ENCODE data around the gene GRAMD4.

Gene GRAMD4

GRCh38 chr22:46696614-46697013, 76.4 kb downstream of the GRAMD4 start:
- Mint-ChIP-seq H3K36me3 (peaks cover 77% of the 10 kb centered on the region), H3K27ac (no peak overlapping the region), H3K4me3 (no peak overlapping the region), H3K27me3 (no peaks in the 10 kb centered on the region), H3K9me3 (no peaks in the 10 kb centered on the region), H3K4me1 (no peaks in the 10 kb centered on the region)
- no peak for ATAC-seq

GRCh38 chr22:46697811-46698515, 77.8 kb downstream of the GRAMD4 start:
- no peak for ATAC-seq
- H3K9me3 Mint-ChIP-seq: no peaks in the 10 kb centered on the region
- no peaks in the 10 kb centered on the region for H3K27me3 Mint-ChIP-seq
- H3K36me3 Mint-ChIP-seq: peaks cover 74% of the 10 kb centered on the region
- no peak overlapping the region for H3K4me3 Mint-ChIP-seq
- H3K4me1 Mint-ChIP-seq: no peaks in the 10 kb centered on the region
- no peak overlapping the region for H3K27ac Mint-ChIP-seq

GRCh38 chr22:46699091-46699490, 78.9 kb downstream of the GRAMD4 start:
- H3K36me3 Mint-ChIP-seq: peaks cover 81% of the 10 kb centered on the region
- no peaks in the 10 kb centered on the region for H3K27me3 Mint-ChIP-seq
- no peak overlapping the region for H3K4me3 Mint-ChIP-seq
- no peaks in the 10 kb centered on the region for H3K9me3 Mint-ChIP-seq
- H3K27ac Mint-ChIP-seq: no peak overlapping the region
- H3K4me1 Mint-ChIP-seq: no peaks in the 10 kb centered on the region
- ATAC-seq: no peak

GRCh38 chr22:46701262-46701661, 81.1 kb downstream of the GRAMD4 start:
- Mint-ChIP-seq H3K9me3 (no peaks in the 10 kb centered on the region), H3K4me3 (no peak overlapping the region), H3K36me3 (peaks cover 82% of the 10 kb centered on the region), H3K27ac (no peak overlapping the region), H3K27me3 (no peaks in the 10 kb centered on the region), H3K4me1 (no peaks in the 10 kb centered on the region)
- ATAC-seq: no peak

- Mint-ChIP-seq H3K27me3 (no peaks in the 10 kb centered on the region), H3K9me3 (no peaks in the 10 kb centered on the region), H3K36me3 (peaks cover 86% of the 10 kb centered on the region), H3K27ac (no peak overlapping the region), H3K4me3 (no peak overlapping the region), H3K4me1 (no peaks in the 10 kb centered on the region)
- ATAC-seq: no peak
These were observed 83.2 kb downstream of the GRAMD4 start for GRCh38 chr22:46703171-46703995.

GRCh38 chr22:46703996-46704370, 83.8 kb downstream of the GRAMD4 start:
- H3K36me3 Mint-ChIP-seq: peaks cover 87% of the 10 kb centered on the region
- H3K27ac Mint-ChIP-seq: no peak overlapping the region
- H3K9me3 Mint-ChIP-seq: no peaks in the 10 kb centered on the region
- no peak overlapping the region for H3K4me3 Mint-ChIP-seq
- no peaks in the 10 kb centered on the region for H3K4me1 Mint-ChIP-seq
- H3K27me3 Mint-ChIP-seq: no peaks in the 10 kb centered on the region
- ATAC-seq: no peak

GRCh38 chr22:46706060-46706459, 85.9 kb downstream of the GRAMD4 start:
- Mint-ChIP-seq H3K27ac (no peak overlapping the region), H3K27me3 (no peaks in the 10 kb centered on the region), H3K9me3 (no peaks in the 10 kb centered on the region), H3K4me1 (no peaks in the 10 kb centered on the region), H3K4me3 (no peak overlapping the region), H3K36me3 (peaks cover 90% of the 10 kb centered on the region)
- no peak for ATAC-seq

- Mint-ChIP-seq H3K9me3 (no peaks in the 10 kb centered on the region), H3K36me3 (peaks cover 91% of the 10 kb centered on the region), H3K27ac (no peak overlapping the region), H3K4me3 (no peak overlapping the region), H3K4me1 (no peaks in the 10 kb centered on the region), H3K27me3 (no peaks in the 10 kb centered on the region)
- ATAC-seq: no peak
These were observed 87.1 kb downstream of the GRAMD4 start for GRCh38 chr22:46707305-46707704.

- Mint-ChIP-seq H3K4me3 (no peak overlapping the region), H3K27me3 (no peaks in the 10 kb centered on the region), H3K4me1 (no peaks in the 10 kb centered on the region), H3K27ac (no peak overlapping the region), H3K9me3 (no peaks in the 10 kb centered on the region), H3K36me3 (peaks cover 91% of the 10 kb centered on the region)
- no peak for ATAC-seq
These were observed 87.8 kb downstream of the GRAMD4 start for GRCh38 chr22:46707827-46708570.

- Mint-ChIP-seq H3K4me3 (no peak overlapping the region), H3K27me3 (no peaks in the 10 kb centered on the region), H3K9me3 (no peaks in the 10 kb centered on the region), H3K27ac (no peak overlapping the region), H3K36me3 (peaks cover 91% of the 10 kb centered on the region), H3K4me1 (no peaks in the 10 kb centered on the region)
- ATAC-seq: no peak
These were observed 88.7 kb downstream of the GRAMD4 start for GRCh38 chr22:46708766-46709330.

- Mint-ChIP-seq H3K4me1 (no peaks in the 10 kb centered on the region), H3K36me3 (peaks cover 83% of the 10 kb centered on the region), H3K27me3 (no peaks in the 10 kb centered on the region), H3K27ac (no peak overlapping the region), H3K9me3 (no peaks in the 10 kb centered on the region), H3K4me3 (no peak overlapping the region)
- no peak for ATAC-seq
These were observed 90.6 kb downstream of the GRAMD4 start for GRCh38 chr22:46710806-46711205.

- Mint-ChIP-seq H3K36me3 (peaks cover 77% of the 10 kb centered on the region), H3K4me1 (no peaks in the 10 kb centered on the region), H3K27me3 (no peaks in the 10 kb centered on the region), H3K9me3 (no peaks in the 10 kb centered on the region), H3K4me3 (no peak overlapping the region), H3K27ac (no peak overlapping the region)
- no peak for ATAC-seq
These were observed 92.1 kb downstream of the GRAMD4 start for GRCh38 chr22:46712288-46712687.

GRCh38 chr22:46714550-46714949, 94.4 kb downstream of the GRAMD4 start:
- no peak overlapping the region for H3K4me3 Mint-ChIP-seq
- no peaks in the 10 kb centered on the region for H3K4me1 Mint-ChIP-seq
- H3K9me3 Mint-ChIP-seq: no peaks in the 10 kb centered on the region
- H3K27ac Mint-ChIP-seq: no peak overlapping the region
- H3K27me3 Mint-ChIP-seq: no peaks in the 10 kb centered on the region
- ATAC-seq: no peak
- H3K36me3 Mint-ChIP-seq: peaks cover 73% of the 10 kb centered on the region

GRCh38 chr22:46719921-46720320, 99.7 kb downstream of the GRAMD4 start:
- no peak overlapping the region for H3K4me3 Mint-ChIP-seq
- H3K9me3 Mint-ChIP-seq: no peaks in the 10 kb centered on the region
- H3K27ac Mint-ChIP-seq: no peak overlapping the region
- no peaks in the 10 kb centered on the region for H3K4me1 Mint-ChIP-seq
- no peak for ATAC-seq
- H3K36me3 Mint-ChIP-seq: peaks cover 50% of the 10 kb centered on the region
- H3K27me3 Mint-ChIP-seq: no peaks in the 10 kb centered on the region

GRCh38 chr22:46721501-46722085, 101.4 kb downstream of the GRAMD4 start:
- no peaks in the 10 kb centered on the region for H3K4me1 Mint-ChIP-seq
- no peaks in the 10 kb centered on the region for H3K27me3 Mint-ChIP-seq
- H3K4me3 Mint-ChIP-seq: no peak overlapping the region
- H3K36me3 Mint-ChIP-seq: peaks cover 42% of the 10 kb centered on the region
- no peak for ATAC-seq
- no peaks in the 10 kb centered on the region for H3K9me3 Mint-ChIP-seq
- no peak overlapping the region for H3K27ac Mint-ChIP-seq
